Left cardiac atrium (tissue), 4 donors: ENCODE data around the gene LSM14A. TPM values are rescaled to one million over a fixed set of nuclear protein-coding genes. Genes with fewer than 3 reads are reported as not detected.

Source experiments
- ATAC-seq, 2 donors: fragments of 200-7000 bp; cut with Tn5 transposase; one replicate each; pipeline ENCODE4 v1.9.1; 2020; ENCODE audit warnings: mild to moderate bottlenecking in 2 of 2, moderate library complexity in 2 of 2
- DNase-seq: peaks from one replicate; pipeline ENCODE4 v3.0.0-alpha.2; 2020
- intact Hi-C, 2 donors: fragments of 100-400 bp; cut with DNase I; formaldehyde crosslinking; loops; one replicate each; pipeline versions ENCODE4 v1.14.1 to v1.15.1; 2022 to 2023
- total RNA-seq, 2 donors: library from RNA; stranded (reverse); fragmentation: NEBNext Ultra II Directional; extraction: Animal tissue kit (Norgen Biotek cat#: 25700); gene quantifications; one replicate each; pipeline ENCODE4 v1.2.1, GENCODE V29; 2021
- donor health status: DM: no; HTN: yes; CAD: no.
- donor health status: DM: no; HTN: yes; CAD: no; lungs with severe emphysema.
- donor health status: DM: yes; HTN: yes; CAD: no.
- donor health status: Dilated cardiomyopathy.

The LSM14A gene
- total RNA-seq, 2 donors from 2014 or later = 77.3 to 83.4 TPM

GRCh38 chr19:34265221-34265650 is 92.9 kb downstream of the LSM14A start:
- intact Hi-C loops = no loop called here
- ATAC-seq = no peak
- peak; percentile 41 for DNase-seq

DNA sequence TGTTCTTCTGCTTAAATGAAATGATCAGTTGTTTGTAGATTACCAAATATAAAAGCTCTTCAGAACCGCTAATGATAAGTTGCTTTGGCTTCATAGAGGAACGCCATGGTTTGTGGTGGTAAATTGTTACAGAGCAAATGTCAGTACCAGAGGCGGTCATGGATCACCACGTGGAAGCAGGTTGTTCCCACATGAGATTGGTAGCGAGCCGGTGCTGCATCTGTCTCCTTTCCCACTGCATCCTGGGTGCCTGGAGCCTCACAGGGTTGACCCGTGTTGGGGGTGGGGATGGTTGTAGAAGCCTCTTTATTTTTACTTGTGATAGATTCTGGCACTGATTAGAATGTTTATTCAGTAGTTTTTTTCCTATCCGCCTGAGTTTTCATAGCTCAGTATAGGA is 96.8 kb downstream of the LSM14A start:
- intact Hi-C loops = no loop called here
- no peak for DNase-seq
- no peak for ATAC-seq

DNA sequence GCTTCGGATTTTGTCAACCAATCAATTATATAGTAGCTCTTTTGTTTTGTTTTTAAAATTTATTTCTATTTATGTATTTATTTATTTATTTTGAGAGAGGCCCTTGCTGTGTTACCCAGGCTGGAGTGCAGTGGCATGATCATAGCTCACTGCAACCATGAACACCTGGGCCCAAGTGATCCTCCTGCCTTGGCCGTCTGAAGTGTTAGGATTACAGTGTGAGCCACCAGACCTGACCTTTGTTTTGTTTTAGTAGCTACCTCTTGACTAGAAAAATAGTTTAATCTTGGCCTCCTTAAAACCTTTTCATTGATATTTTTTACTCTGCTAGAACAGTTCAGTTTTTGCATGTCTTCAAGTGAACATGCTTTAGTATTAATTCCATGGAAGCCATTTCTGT is 97.2 kb downstream of the LSM14A start:
- ATAC-seq = no peak
- intact Hi-C loops = no loop called here
- no peak for DNase-seq

GRCh38 chr19:34269968-34270621 is 97.8 kb downstream of the LSM14A start:
- ATAC-seq (peak; percentile 84 to 85), DNase-seq (peak; percentile 79)
- intact Hi-C loops = loop anchor here in 1 of 2 donors (5.0 kb wide), 1 partner anchor 47 kb away; no protein-coding TSS in a partner anchor

DNA sequence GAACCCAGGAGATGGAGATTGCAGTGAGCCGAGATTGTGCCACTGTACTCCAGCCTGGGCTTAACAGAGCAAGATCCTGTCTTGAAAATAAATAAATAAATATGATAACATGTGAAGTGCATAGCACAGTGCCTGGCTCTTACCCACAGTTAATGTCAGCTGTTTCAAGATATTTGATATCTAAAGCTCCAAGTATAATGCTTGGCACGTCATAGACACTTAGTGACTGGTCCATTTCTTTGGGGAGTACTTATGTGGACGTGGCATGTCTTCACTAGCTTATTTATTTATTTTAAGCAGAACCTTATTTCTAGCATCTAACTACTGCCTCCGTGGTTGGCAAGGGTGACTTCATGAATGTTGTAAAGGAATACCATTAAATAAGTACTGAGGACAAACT is 100.8 kb downstream of the LSM14A start:
- no peak for ATAC-seq
- intact Hi-C loops = loop anchor here in 1 of 2 donors (5.0 kb wide), 1 partner anchor 44 kb away; no protein-coding TSS in a partner anchor

DNA sequence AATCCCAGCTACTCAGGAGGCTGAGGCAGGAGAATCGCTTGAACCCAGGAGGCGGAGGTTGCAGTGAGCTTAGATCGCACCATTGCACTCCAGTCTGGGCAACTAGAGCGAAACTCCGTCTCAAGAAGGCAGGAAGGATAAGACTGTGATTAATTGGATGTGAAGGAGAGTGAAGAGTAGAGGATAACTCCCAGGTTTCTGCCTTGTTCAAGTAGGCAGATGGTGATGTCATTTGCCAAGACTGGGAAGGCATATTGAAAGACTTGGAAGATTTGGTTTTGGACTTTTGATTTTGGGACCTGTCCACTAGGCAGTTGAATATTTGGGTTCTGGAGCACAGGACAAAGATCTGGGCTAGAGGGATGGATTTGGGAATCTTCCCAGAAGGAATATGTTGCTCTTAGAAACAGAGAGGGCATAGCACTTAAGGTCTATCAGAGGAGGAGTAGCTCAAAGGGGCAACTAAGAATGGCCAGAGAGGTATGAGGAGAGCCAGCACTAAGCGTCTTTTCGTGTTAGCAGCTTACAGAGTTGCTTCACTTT is 102.1 kb downstream of the LSM14A start:
- ATAC-seq = peak; percentile 13 to 46
- no peak for DNase-seq
- intact Hi-C loops = loop anchor here in 1 of 2 donors (5.0 kb wide), 1 partner anchor 43 kb away; no protein-coding TSS in a partner anchor

More for the DNA sequence above, 100.8 kb downstream of the LSM14A start:
- DNase-seq = no peak

GRCh38 chr19:34274827-34275625 is 102.7 kb downstream of the LSM14A start:
- intact Hi-C loops = loop anchor here in 1 of 2 donors (5.0 kb wide), 1 partner anchor 42 kb away; no protein-coding TSS in a partner anchor
- peak in 1 of 2 donors; percentile 43 for ATAC-seq
- DNase-seq = no peak

GRCh38 chr19:34275705-34276104 is 103.4 kb downstream of the LSM14A start:
- no peak for DNase-seq
- intact Hi-C loops = no loop called here
- ATAC-seq = no peak

- intact Hi-C loops = no loop called here
- DNase-seq (no peak), ATAC-seq (no peak)
Measured at GRCh38 chr19:34276614-34277013, 104.3 kb downstream of the LSM14A start.

- no peak for DNase-seq
- intact Hi-C loops = no loop called here
- no peak for ATAC-seq
Measured at GRCh38 chr19:34277244-34277643, 104.9 kb downstream of the LSM14A start.

DNA sequence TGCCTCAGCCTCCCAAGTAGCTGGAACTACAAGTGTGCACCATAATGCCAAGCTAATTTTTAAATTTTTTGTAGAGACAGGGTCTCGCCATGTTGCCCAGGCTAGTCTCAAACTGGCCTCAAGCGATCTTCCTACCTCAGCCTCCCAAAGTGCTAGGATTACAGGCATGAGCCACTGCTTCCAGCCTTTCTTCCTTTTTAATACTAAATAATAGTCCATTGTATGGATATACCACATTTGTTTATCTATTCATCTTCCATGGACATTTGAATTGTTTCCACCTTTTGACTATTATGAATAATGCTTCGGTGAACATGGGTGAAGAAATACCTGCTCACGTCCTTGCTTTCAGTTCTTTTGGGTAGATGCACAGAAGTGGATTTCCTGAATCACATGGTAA is 106.5 kb downstream of the LSM14A start:
- intact Hi-C loops = no loop called here
- ATAC-seq (no peak), DNase-seq (no peak)

Other genes with a start within 250 kb of the LSM14A start
- gene GARRE1, start 82.0 kb downstream of the LSM14A start, total RNA-seq = 10 to 100 TPM; 20.9 to 30.5 TPM
- 100 to 1,000 TPM; 337 to 408 TPM for gene GPI, start 192.7 kb downstream of the LSM14A start, total RNA-seq
- 1 to 10 TPM; 6.5 to 7.5 TPM for gene PDCD2L, start 231.9 kb downstream of the LSM14A start, total RNA-seq